MCF 10A (cell line): ENCODE data around the gene AGBL1. TPM values are rescaled to one million over a fixed set of nuclear protein-coding genes. Genes with fewer than 3 reads are reported as not detected.

Experiments used
- BruUV-seq: library from RNA; stranded (reverse); fragments of 400-500 nt; replicated peaks from 2 replicates; lab custom pipeline; 2021; lab: Mats Ljungman, UMichigan
- CTCF ChIA-PET: fragments of 300-600 bp; sonication (Branson Sonifier 250); formaldehyde crosslinking; extraction: SDS; loops from one replicate; lab custom pipeline; 2021; ENCODE audit warnings: antibody characterized with exemption, inconsistent platforms; lab: Yijun Ruan, JAX
- POLR2A ChIA-PET: fragments of 300-600, 350-650 bp; sonication (Branson Sonifier 250); formaldehyde crosslinking; extraction: SDS; loops from one replicate; lab custom pipeline; 2020; ENCODE audit warnings: antibody characterized with exemption, inconsistent platforms; lab: Yijun Ruan, JAX
- DNase-seq: peaks from one replicate; pipeline ENCODE4 v3.0.0-alpha.2; 2018; ENCODE audit not compliant: unreplicated experiment
- H3K27ac Mint-ChIP-seq: one replicate; pipeline ENCODE4 v1.8.0; 2022; ENCODE audit warnings: mild to moderate bottlenecking, low read depth, mixed read lengths; ENCODE audit not compliant: unreplicated experiment
- H3K27me3 Mint-ChIP-seq: one replicate; pipeline ENCODE4 v1.8.0; 2022; ENCODE audit warnings: mixed read lengths; ENCODE audit not compliant: insufficient read depth, unreplicated experiment
- H3K36me3 Mint-ChIP-seq: one replicate; pipeline ENCODE4 v1.8.0; 2022; ENCODE audit warnings: mild to moderate bottlenecking, moderate library complexity, mixed read lengths; ENCODE audit not compliant: insufficient read depth, unreplicated experiment
- H3K4me1 Mint-ChIP-seq: one replicate; pipeline ENCODE4 v1.8.0; 2022; ENCODE audit warnings: mixed read lengths; ENCODE audit not compliant: insufficient read depth, unreplicated experiment
- H3K4me3 Mint-ChIP-seq: one replicate; pipeline ENCODE4 v1.8.0; 2022; ENCODE audit warnings: mild to moderate bottlenecking, moderate library complexity, mixed read lengths; ENCODE audit not compliant: unreplicated experiment
- H3K9me3 Mint-ChIP-seq: one replicate; pipeline ENCODE4 v1.8.0; 2022; ENCODE audit warnings: mixed read lengths; ENCODE audit not compliant: unreplicated experiment
- intact Hi-C: fragments of 100-400 bp; cut with micrococcal nuclease; formaldehyde crosslinking; loops from 2 replicates; pipeline ENCODE4 v1.14.1; 2022
- total RNA-seq: library from RNA; stranded (reverse); gene quantifications from 2 replicates; pipeline ENCODE4 v1.2.3, GENCODE V29; 2022
- TF ChIP-seq, protein P1 (sequence below): fragments of 200-600 bp; IDR thresholded peaks from one replicate; pipeline ENCODE4 v1.8.0; 2022; ENCODE audit warnings: antibody characterized with exemption, mild to moderate bottlenecking; ENCODE audit not compliant: unreplicated experiment

The AGBL1 gene
- total RNA-seq, 1 experiment from 2014 or later, result not detected

DNA sequence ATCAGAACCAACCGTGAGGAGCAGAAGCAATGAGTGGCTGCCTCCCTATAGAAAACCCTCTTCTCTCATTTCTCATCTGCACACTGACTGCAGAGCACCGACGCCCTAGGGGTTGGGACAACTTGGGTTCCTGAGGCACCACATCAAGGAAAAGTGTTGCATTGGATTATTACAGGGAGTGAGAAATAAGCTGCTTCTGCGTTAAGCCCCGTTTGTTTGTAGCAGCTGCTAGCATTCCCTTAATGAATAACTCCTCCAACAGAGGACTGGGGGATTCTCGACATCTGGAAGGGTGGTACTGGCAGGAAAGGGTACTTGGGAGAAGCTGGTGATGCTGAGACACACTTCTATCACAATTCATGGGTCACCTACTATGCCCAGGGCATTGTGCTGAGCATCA is 25.3 kb upstream of the AGBL1 start:
- Mint-ChIP-seq H3K4me3 (no peak overlapping the region), H3K36me3 (no peaks in the 10 kb centered on the region), H3K27ac (no peak overlapping the region), H3K27me3 (no peaks in the 10 kb centered on the region), H3K4me1 (no peaks in the 10 kb centered on the region), H3K9me3 (no peaks in the 10 kb centered on the region)
- TF ChIP-seq, protein P1, sequence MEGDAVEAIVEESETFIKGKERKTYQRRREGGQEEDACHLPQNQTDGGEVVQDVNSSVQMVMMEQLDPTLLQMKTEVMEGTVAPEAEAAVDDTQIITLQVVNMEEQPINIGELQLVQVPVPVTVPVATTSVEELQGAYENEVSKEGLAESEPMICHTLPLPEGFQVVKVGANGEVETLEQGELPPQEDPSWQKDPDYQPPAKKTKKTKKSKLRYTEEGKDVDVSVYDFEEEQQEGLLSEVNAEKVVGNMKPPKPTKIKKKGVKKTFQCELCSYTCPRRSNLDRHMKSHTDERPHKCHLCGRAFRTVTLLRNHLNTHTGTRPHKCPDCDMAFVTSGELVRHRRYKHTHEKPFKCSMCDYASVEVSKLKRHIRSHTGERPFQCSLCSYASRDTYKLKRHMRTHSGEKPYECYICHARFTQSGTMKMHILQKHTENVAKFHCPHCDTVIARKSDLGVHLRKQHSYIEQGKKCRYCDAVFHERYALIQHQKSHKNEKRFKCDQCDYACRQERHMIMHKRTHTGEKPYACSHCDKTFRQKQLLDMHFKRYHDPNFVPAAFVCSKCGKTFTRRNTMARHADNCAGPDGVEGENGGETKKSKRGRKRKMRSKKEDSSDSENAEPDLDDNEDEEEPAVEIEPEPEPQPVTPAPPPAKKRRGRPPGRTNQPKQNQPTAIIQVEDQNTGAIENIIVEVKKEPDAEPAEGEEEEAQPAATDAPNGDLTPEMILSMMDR, result no peak
- BruUV-seq, result no TSS peak
- ChIA-PET POLR2A (interaction anchor here (0.7 kb wide), 1 partner anchor 18 kb away, joined by 3 read pairs; no protein-coding TSS in a partner anchor), CTCF (interaction anchor here (0.9 kb wide), 1 partner anchor 9 kb away, joined by 4 read pairs; no protein-coding TSS in a partner anchor)
- intact Hi-C loops, result no loop called here
- no peak for DNase-seq

DNA sequence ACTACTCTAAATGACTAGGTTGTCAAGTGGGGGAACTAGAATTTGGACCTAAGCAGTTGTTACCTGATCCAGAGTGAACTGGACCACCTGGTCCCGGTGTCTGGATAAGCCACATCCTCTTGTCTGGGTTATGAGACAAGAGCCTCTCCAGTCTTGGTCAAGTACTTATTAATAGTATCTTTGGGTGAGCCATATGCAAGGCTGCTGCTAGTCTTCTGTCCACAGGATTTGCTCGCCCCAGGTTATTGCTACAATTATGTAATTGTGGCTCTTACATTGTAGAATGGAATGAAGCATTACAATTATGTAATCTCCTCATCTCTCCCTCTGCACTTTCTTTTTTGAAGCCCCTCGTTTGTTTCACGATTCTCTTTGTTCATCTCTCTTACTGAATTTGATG is 24.0 kb upstream of the AGBL1 start:
- no peak for DNase-seq
- CTCF ChIA-PET, result interaction anchor here (0.6 kb wide), 1 partner anchor 38 kb away, joined by 3 read pairs; no protein-coding TSS in a partner anchor
- Mint-ChIP-seq H3K9me3 (no peaks in the 10 kb centered on the region), H3K4me3 (no peak overlapping the region), H3K36me3 (no peaks in the 10 kb centered on the region), H3K27me3 (no peaks in the 10 kb centered on the region), H3K27ac (no peak overlapping the region), H3K4me1 (no peaks in the 10 kb centered on the region)
- BruUV-seq, result no TSS peak
- intact Hi-C loops, result no loop called here
- POLR2A ChIA-PET, result no interaction called here
- TF ChIP-seq, protein P1, result no peak

DNA sequence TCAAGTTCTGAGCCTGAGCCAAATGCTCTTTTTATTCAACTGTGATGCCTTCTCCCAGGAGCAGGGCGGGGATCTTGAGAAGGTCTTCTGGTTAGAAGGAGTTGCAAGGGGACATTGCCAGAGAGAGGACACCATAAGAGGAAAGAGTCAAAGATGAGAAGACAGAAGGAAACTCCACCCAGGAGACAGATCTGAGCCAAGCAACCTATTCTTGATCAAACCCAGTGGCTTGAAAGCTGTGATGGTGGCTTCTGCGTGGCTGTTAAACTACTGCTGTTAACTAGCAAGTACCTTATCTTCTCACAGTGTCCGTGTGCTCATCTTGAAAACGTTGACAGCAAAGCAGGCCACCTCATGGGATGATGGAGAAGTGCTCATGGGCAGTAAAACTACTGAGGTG is 19.8 kb upstream of the AGBL1 start:
- Mint-ChIP-seq H3K4me3 (no peak overlapping the region), H3K27me3 (peaks cover 31% of the 10 kb centered on the region), H3K27ac (no peak overlapping the region), H3K4me1 (no peaks in the 10 kb centered on the region), H3K36me3 (no peaks in the 10 kb centered on the region), H3K9me3 (no peaks in the 10 kb centered on the region)
- TF ChIP-seq, protein P1, result no peak
- no peak for DNase-seq
- no TSS peak for BruUV-seq
- intact Hi-C loops, result no loop called here
- ChIA-PET POLR2A (no interaction called here), CTCF (no interaction called here)

DNA sequence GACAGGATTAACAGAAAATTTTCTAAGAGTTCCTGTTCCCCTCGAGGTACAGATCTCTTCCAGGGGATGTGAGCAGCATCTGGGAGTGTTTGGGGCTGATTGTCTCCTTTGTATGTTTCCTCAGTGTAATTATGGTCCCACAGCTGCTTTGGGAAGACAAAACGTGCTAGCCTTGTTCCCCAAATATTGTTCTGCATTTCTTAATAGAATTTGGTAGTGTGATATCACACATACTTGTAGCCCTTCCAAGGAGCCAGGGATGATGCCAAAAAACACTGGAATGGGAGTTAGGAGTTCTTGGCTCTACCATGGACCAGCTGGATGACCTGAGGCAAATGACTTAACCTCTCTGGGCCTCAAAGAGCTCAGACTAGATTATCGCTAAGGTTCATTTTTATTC is 19.0 kb upstream of the AGBL1 start:
- intact Hi-C loops, result no loop called here
- ChIA-PET CTCF (no interaction called here), POLR2A (no interaction called here)
- TF ChIP-seq, protein P1, result no peak
- no TSS peak for BruUV-seq
- H3K27ac Mint-ChIP-seq, result no peak overlapping the region
- no peak for DNase-seq
- H3K36me3 Mint-ChIP-seq, result no peaks in the 10 kb centered on the region
- peaks cover 31% of the 10 kb centered on the region for H3K27me3 Mint-ChIP-seq
- no peaks in the 10 kb centered on the region for H3K9me3 Mint-ChIP-seq
- no peak overlapping the region for H3K4me3 Mint-ChIP-seq
- no peaks in the 10 kb centered on the region for H3K4me1 Mint-ChIP-seq
